ENCODE data around the gene PTPRG. TPM values are rescaled to one million over a fixed set of nuclear protein-coding genes. Genes with fewer than 3 reads are reported as not detected.

PTPRG gene
- total RNA-seq, 1 donor from 2014 or later = 0.22 TPM

DNA sequence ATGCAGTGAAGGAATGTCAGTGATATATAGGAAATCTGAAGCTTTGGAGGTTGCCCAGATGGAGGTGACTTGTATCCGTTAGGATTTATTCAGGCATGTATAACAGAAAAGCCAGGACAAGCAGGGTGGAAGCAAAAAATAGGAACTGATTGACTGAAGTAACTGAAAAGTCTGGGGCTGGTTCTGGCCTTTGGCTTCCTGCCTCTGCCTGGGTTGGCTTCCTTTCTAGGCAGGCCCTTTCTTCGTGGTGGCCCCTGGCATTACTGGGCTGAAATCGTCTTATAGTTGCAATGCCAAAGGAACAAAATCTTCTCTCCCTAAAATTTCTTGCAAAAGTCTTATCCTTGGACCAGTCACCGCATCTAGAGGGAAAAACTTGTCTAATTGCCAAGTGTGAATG is 386.1 kb downstream of the PTPRG start:
- intact Hi-C loops (cut with micrococcal nuclease) = no loop called here
- DNase-seq = no peak
- Mint-ChIP-seq H3K9me3 (no peaks in the 10 kb centered on the region), H3K4me1 (no peaks in the 10 kb centered on the region), H3K27ac (no peak overlapping the region), H3K36me3 (ENCODE audit: low read depth) (no peaks in the 10 kb centered on the region), H3K4me3 (no peak overlapping the region), H3K27me3 (no peaks in the 10 kb centered on the region)
- TF ChIP-seq, protein P1, sequence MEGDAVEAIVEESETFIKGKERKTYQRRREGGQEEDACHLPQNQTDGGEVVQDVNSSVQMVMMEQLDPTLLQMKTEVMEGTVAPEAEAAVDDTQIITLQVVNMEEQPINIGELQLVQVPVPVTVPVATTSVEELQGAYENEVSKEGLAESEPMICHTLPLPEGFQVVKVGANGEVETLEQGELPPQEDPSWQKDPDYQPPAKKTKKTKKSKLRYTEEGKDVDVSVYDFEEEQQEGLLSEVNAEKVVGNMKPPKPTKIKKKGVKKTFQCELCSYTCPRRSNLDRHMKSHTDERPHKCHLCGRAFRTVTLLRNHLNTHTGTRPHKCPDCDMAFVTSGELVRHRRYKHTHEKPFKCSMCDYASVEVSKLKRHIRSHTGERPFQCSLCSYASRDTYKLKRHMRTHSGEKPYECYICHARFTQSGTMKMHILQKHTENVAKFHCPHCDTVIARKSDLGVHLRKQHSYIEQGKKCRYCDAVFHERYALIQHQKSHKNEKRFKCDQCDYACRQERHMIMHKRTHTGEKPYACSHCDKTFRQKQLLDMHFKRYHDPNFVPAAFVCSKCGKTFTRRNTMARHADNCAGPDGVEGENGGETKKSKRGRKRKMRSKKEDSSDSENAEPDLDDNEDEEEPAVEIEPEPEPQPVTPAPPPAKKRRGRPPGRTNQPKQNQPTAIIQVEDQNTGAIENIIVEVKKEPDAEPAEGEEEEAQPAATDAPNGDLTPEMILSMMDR (IDR thresholded peaks at IDR 0.05) = no peak
- POLR2A ChIA-PET = no interaction called here
- CTCF ChIA-PET = no interaction called here
- no peak for ATAC-seq (ENCODE audit: low read depth)

DNA sequence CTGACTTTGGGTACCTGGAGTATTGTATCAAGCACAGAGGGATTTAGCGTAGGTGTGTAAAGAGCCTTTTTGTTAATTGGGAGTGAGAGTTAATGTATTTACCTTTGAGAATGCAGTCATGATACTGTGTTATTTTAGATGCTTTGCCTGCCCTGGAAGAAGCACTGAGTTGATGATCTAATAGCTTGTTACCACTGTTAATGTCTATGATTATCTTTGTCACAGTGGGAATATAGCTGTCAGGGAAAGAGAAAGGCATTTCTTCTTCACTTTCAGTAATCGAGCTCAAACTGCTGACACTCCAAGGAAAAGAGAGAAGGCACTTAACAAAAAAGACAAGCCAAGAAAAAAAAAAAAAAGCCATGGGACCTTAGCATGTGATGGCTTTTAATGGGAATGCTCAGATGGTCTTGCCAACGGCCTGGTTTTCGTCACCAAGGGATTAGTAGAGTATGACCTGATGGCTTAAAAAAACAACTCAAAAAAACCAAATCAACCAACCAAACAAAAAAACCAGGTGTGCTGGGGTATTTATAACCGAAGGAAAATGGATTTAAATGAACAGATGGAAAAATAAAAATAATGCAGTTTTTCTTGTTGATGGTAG is 387.4 kb downstream of the PTPRG start:
- H3K27me3 Mint-ChIP-seq = no peaks in the 10 kb centered on the region
- H3K9me3 Mint-ChIP-seq = no peaks in the 10 kb centered on the region
- ChIA-PET POLR2A (no interaction called here), CTCF (no interaction called here)
- no peak for DNase-seq
- intact Hi-C loops (cut with micrococcal nuclease) = no loop called here
- no peak overlapping the region for H3K4me3 Mint-ChIP-seq
- TF ChIP-seq, protein P1 (IDR thresholded peaks at IDR 0.05) = no peak
- ATAC-seq (ENCODE audit: low read depth) = no peak
- no peaks in the 10 kb centered on the region for H3K36me3 Mint-ChIP-seq (ENCODE audit: low read depth)
- H3K4me1 Mint-ChIP-seq = no peaks in the 10 kb centered on the region
- H3K27ac Mint-ChIP-seq = no peak overlapping the region

DNA sequence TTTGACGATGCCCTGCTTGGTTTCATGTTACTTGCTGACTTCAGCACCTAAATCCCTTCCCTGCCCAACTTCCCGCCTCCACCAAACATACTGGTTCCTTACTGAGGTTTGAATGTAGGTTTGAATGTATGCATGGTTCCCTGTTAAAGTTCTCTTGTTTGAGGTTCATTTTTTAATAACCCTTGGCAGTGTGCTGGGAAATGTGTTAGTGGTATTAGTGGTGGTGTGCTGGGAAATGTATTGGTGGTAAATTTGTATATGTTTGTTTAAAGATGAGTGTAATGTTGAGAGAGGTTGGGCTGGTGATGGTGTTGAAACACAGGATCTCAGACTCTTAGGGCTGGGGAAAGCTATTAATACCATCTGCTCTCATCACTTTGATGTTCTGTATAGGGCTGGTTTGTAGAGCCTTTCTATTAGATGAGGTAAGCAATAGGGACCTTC is 392.7 kb downstream of the PTPRG start:
- no peak for DNase-seq
- intact Hi-C loops (cut with micrococcal nuclease) = no loop called here
- H3K4me1 Mint-ChIP-seq = no peaks in the 10 kb centered on the region
- ChIA-PET POLR2A (no interaction called here), CTCF (no interaction called here)
- H3K27me3 Mint-ChIP-seq = no peaks in the 10 kb centered on the region
- no peaks in the 10 kb centered on the region for H3K36me3 Mint-ChIP-seq (ENCODE audit: low read depth)
- TF ChIP-seq, protein P1 (IDR thresholded peaks at IDR 0.05) = no peak
- no peak overlapping the region for H3K27ac Mint-ChIP-seq
- H3K9me3 Mint-ChIP-seq = no peaks in the 10 kb centered on the region
- ATAC-seq (ENCODE audit: low read depth) = no peak
- no peak overlapping the region for H3K4me3 Mint-ChIP-seq

DNA sequence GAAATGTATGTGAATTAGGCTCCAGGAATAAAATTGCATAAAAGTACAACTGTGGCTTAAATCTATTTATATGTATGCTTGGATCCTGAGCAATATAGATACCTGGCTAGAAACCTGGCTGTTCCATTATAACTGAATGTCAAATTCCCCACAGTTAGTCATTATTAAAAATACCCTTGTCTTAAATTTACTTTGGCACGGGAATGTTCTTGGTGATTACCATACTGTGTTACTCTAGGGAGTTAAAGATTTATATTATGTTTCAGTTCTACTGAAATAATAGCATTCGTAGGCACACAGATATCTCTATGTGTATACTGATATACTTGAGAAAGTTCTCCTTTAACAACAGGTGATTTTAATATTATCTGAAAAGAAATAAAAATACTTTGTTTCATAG is 394.1 kb downstream of the PTPRG start:
- Mint-ChIP-seq H3K27me3 (no peaks in the 10 kb centered on the region), H3K4me1 (no peaks in the 10 kb centered on the region), H3K36me3 (ENCODE audit: low read depth) (no peaks in the 10 kb centered on the region), H3K27ac (no peak overlapping the region), H3K4me3 (no peak overlapping the region), H3K9me3 (no peaks in the 10 kb centered on the region)
- ATAC-seq (ENCODE audit: low read depth) = no peak
- CTCF ChIA-PET = no interaction called here
- no peak for DNase-seq
- intact Hi-C loops (cut with micrococcal nuclease) = no loop called here
- POLR2A ChIA-PET = no interaction called here
- TF ChIP-seq, protein P1 (IDR thresholded peaks at IDR 0.05) = no peak

DNA sequence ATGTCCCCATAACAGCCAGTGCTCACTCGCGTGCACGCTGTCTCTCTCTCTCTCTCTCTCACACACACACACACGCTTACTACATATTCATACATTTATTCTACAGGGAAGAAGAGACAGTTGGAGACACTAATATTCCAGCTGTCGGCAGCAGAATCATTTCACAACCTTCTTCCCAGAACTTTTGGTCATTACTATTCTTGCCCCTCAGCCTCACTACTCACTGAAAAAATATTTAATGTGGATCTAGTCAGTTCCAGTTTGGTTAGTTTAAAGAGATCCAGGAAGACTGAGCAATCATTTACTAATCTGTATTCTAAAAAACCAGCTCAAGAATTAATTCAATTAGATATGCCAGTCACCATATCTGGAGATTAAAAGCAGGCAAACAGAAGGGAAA is 394.9 kb downstream of the PTPRG start:
- intact Hi-C loops (cut with micrococcal nuclease) = no loop called here
- Mint-ChIP-seq H3K36me3 (ENCODE audit: low read depth) (no peaks in the 10 kb centered on the region), H3K4me1 (no peaks in the 10 kb centered on the region), H3K9me3 (no peaks in the 10 kb centered on the region), H3K4me3 (no peak overlapping the region), H3K27me3 (no peaks in the 10 kb centered on the region), H3K27ac (no peak overlapping the region)
- TF ChIP-seq, protein P1 (IDR thresholded peaks at IDR 0.05) = no peak
- ChIA-PET CTCF (no interaction called here), POLR2A (no interaction called here)
- no peak for DNase-seq
- no peak for ATAC-seq (ENCODE audit: low read depth)

All from activated B cell treated with CpG ODN at 0.5 μM for 24 hours (primary cell).